WERI-Rb-1 (cell line): ENCODE measurements around the gene EPB41L2.

Experiments used
- DNase-seq: peaks from one replicate; pipeline ENCODE4 v3.0.0-alpha.2; 2020
- H3K27ac ChIP-seq: fragments of 250-450 bp; sonication (Bioruptor Pico); 2 replicates; pipeline ENCODE4 v1.5.1; 2020; ENCODE audit warnings: mild to moderate bottlenecking, moderate library complexity
- H3K27me3 ChIP-seq: fragments of 250-450 bp; sonication (Bioruptor Pico); 2 replicates; pipeline ENCODE4 v1.5.1; 2021; ENCODE audit warnings: mild to moderate bottlenecking, low read depth, moderate library complexity; ENCODE audit not compliant: insufficient read depth, severe bottlenecking
- H3K36me3 ChIP-seq: fragments of 250-450 bp; sonication (Bioruptor Pico); 2 replicates; pipeline ENCODE4 v1.5.1; 2020; ENCODE audit warnings: mild to moderate bottlenecking, moderate library complexity
- H3K4me3 ChIP-seq: 2 replicates; pipeline ENCODE4 v1.5.1; 2011; ENCODE audit warnings: low read depth, mild to moderate bottlenecking, control low read depth, low read length
- H3K9me3 ChIP-seq: fragments of 250-450 bp; sonication (Bioruptor Pico); 2 replicates; pipeline ENCODE4 v1.5.1; 2021; ENCODE audit warnings: mild to moderate bottlenecking, moderate library complexity; ENCODE audit not compliant: severe bottlenecking
- TF ChIP-seq, protein P1 (sequence below): IDR thresholded peaks from 2 replicates; pipeline ENCODE4 v1.5.1; 2011; ENCODE audit warnings: low read depth, mild to moderate bottlenecking, control low read depth, inconsistent platforms, low read length

Gene EPB41L2

DNA sequence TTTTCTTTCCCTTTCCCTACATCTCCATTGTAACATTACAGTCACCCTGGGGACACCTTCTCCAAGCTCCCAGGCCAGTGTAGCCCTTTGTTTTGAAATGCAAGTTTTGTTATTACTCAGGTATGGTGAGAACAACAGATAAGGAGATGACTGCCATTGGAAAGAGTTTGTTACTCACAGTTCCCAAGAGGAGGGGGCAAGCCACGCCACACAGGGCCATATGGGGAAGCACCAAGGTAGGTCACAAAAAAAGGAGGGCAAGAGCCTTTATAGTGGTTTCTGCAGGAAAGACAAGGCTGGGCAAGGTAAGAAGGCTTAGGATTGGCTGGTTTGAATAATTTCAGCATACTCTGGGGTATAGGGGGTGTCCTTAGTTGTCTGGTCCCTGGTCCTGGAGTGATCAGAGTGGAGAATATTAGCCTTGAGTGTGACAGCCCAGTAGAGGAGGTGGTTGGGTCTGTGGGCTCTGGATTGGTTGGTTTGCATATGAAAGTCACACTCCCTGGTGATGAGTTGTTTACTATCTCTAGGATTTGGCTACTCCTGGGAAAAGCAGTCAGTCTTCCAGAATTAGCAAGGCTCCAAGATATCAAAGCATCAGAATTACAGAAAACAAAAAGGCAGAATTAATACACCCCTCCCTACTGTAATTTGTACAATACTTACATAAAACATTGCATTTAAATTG, 268.9 kb downstream of the EPB41L2 start:
- Histone ChIP-seq H3K4me3 (no peak overlapping the region), H3K36me3 (no peaks in the 10 kb centered on the region), H3K9me3 (no peaks in the 10 kb centered on the region), H3K27me3 (no peaks in the 10 kb centered on the region), H3K27ac (no peak overlapping the region)
- no peak for DNase-seq
- TF ChIP-seq, protein P1, sequence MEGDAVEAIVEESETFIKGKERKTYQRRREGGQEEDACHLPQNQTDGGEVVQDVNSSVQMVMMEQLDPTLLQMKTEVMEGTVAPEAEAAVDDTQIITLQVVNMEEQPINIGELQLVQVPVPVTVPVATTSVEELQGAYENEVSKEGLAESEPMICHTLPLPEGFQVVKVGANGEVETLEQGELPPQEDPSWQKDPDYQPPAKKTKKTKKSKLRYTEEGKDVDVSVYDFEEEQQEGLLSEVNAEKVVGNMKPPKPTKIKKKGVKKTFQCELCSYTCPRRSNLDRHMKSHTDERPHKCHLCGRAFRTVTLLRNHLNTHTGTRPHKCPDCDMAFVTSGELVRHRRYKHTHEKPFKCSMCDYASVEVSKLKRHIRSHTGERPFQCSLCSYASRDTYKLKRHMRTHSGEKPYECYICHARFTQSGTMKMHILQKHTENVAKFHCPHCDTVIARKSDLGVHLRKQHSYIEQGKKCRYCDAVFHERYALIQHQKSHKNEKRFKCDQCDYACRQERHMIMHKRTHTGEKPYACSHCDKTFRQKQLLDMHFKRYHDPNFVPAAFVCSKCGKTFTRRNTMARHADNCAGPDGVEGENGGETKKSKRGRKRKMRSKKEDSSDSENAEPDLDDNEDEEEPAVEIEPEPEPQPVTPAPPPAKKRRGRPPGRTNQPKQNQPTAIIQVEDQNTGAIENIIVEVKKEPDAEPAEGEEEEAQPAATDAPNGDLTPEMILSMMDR = no peak
